ENCODE results near the gene NLGN1.

NLGN1 gene

GRCh38 chr3:174098746-174099145 lies 701.2 kb downstream of the NLGN1 start:
- DNase-seq (ENCODE audit: low spot score) = no peak

GRCh38 chr3:174099724-174100123 lies 702.2 kb downstream of the NLGN1 start:
- no peak for DNase-seq (ENCODE audit: low spot score)

- DNase-seq (ENCODE audit: low spot score) = no peak
These were observed 703.2 kb downstream of the NLGN1 start for GRCh38 chr3:174100744-174101143.

GRCh38 chr3:174101244-174101643 lies 703.7 kb downstream of the NLGN1 start:
- DNase-seq (ENCODE audit: low spot score) = no peak

GRCh38 chr3:174102274-174102673 lies 704.7 kb downstream of the NLGN1 start:
- DNase-seq (ENCODE audit: low spot score) = no peak

GRCh38 chr3:174102866-174103265 lies 705.3 kb downstream of the NLGN1 start:
- DNase-seq (ENCODE audit: low spot score) = no peak

- no peak for DNase-seq (ENCODE audit: low spot score)
These were observed 713.2 kb downstream of the NLGN1 start for GRCh38 chr3:174110761-174111160.

- no peak for DNase-seq (ENCODE audit: low spot score)
These were observed 714.2 kb downstream of the NLGN1 start for GRCh38 chr3:174111776-174112175.

GRCh38 chr3:174116421-174116820 lies 718.9 kb downstream of the NLGN1 start:
- DNase-seq (ENCODE audit: low spot score) = no peak

GRCh38 chr3:174120997-174121396 lies 723.5 kb downstream of the NLGN1 start:
- no peak for DNase-seq (ENCODE audit: low spot score)

- peak; percentile 77 for DNase-seq (ENCODE audit: low spot score)
These were observed 724.9 kb downstream of the NLGN1 start for GRCh38 chr3:174122411-174122810.

- peak; percentile 61 for DNase-seq (ENCODE audit: low spot score)
These were observed 727.8 kb downstream of the NLGN1 start for GRCh38 chr3:174125267-174125824.

- DNase-seq (ENCODE audit: low spot score) = no peak
These were observed 729.6 kb downstream of the NLGN1 start for GRCh38 chr3:174126990-174127758.

GRCh38 chr3:174132006-174132405 lies 734.5 kb downstream of the NLGN1 start:
- DNase-seq (ENCODE audit: low spot score) = no peak

GRCh38 chr3:174132421-174133042 lies 735.0 kb downstream of the NLGN1 start:
- DNase-seq (ENCODE audit: low spot score) = no peak

GRCh38 chr3:174146008-174146407 lies 748.5 kb downstream of the NLGN1 start:
- no peak for DNase-seq (ENCODE audit: low spot score)

GRCh38 chr3:174147798-174148197 lies 750.3 kb downstream of the NLGN1 start:
- no peak for DNase-seq (ENCODE audit: low spot score)

- no peak for DNase-seq (ENCODE audit: low spot score)
These were observed 756.3 kb downstream of the NLGN1 start for GRCh38 chr3:174153871-174154270.

GRCh38 chr3:174156200-174156599 lies 758.7 kb downstream of the NLGN1 start:
- DNase-seq (ENCODE audit: low spot score) = no peak

- DNase-seq (ENCODE audit: low spot score) = no peak
These were observed 761.1 kb downstream of the NLGN1 start for GRCh38 chr3:174158674-174159073.

GRCh38 chr3:174159604-174160003 lies 762.1 kb downstream of the NLGN1 start:
- DNase-seq (ENCODE audit: low spot score) = no peak

GRCh38 chr3:174162550-174162949 lies 765.0 kb downstream of the NLGN1 start:
- DNase-seq (ENCODE audit: low spot score) = no peak

GRCh38 chr3:174168026-174168425 lies 770.5 kb downstream of the NLGN1 start:
- DNase-seq (ENCODE audit: low spot score) = no peak

Data from COLO829 (cell line).